ENCODE measurements around the gene M1AP.

DNA sequence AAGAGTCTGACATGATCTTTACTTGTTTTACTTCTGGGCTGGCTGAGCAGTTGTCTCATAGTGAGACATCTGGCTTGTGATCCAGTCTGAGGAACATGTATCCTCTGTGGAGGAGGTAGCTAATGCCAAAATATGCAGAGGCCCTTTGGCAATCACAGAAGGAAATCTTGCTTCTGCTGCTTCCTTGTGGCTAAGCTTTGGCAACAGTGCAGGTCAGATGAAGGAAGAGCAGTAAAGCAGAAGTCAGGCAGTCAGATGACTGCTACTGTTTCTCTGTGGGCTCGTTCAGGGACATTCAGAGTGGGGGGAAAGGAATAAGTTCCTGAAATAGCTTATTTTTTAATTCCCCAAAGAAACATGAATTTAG lies 71.3 kb downstream of the M1AP start:
- TF ChIP-seq TCF7L2 (IDR thresholded peaks at IDR 0.05; ENCODE audit: low read depth, low read length) (no peak), POLR2AphosphoS5 (IDR thresholded peaks at IDR 0.05; ENCODE audit: low read depth, low read length) (no peak)
- TF ChIP-seq, protein P1, sequence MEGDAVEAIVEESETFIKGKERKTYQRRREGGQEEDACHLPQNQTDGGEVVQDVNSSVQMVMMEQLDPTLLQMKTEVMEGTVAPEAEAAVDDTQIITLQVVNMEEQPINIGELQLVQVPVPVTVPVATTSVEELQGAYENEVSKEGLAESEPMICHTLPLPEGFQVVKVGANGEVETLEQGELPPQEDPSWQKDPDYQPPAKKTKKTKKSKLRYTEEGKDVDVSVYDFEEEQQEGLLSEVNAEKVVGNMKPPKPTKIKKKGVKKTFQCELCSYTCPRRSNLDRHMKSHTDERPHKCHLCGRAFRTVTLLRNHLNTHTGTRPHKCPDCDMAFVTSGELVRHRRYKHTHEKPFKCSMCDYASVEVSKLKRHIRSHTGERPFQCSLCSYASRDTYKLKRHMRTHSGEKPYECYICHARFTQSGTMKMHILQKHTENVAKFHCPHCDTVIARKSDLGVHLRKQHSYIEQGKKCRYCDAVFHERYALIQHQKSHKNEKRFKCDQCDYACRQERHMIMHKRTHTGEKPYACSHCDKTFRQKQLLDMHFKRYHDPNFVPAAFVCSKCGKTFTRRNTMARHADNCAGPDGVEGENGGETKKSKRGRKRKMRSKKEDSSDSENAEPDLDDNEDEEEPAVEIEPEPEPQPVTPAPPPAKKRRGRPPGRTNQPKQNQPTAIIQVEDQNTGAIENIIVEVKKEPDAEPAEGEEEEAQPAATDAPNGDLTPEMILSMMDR (IDR thresholded peaks at IDR 0.05) = no peak

All from Panc1 (cell line).